ENCODE data around the gene KRT6B. TPM values are rescaled to one million over a fixed set of nuclear protein-coding genes. Genes with fewer than 3 reads are reported as not detected.

Gene KRT6B
- polyA plus RNA-seq, 1 donor from 2014 or later = not detected

Other genes with a start within 250 kb of the KRT6B start
- not detected in 2 replicates for gene KRT7, start 218.9 kb downstream of the KRT6B start, polyA plus RNA-seq
- not detected in 2 replicates for gene KRT86, start 177.5 kb downstream of the KRT6B start, polyA plus RNA-seq
- not detected in 2 replicates for gene KRT81, start 160.6 kb downstream of the KRT6B start, polyA plus RNA-seq
- not detected in 2 replicates for gene KRT83, start 130.7 kb downstream of the KRT6B start, polyA plus RNA-seq
- gene KRT85, start 84.7 kb downstream of the KRT6B start, polyA plus RNA-seq = not detected in 2 replicates
- not detected in 2 replicates for gene KRT84, start 66.5 kb downstream of the KRT6B start, polyA plus RNA-seq
- not detected in 2 replicates for gene KRT82, start 45.8 kb downstream of the KRT6B start, polyA plus RNA-seq
- not detected in 2 replicates for gene KRT75, start 17.8 kb downstream of the KRT6B start, polyA plus RNA-seq
- not detected in 2 replicates for gene KRT6C, start 21.7 kb upstream of the KRT6B start, polyA plus RNA-seq
- gene KRT6A, start 41.1 kb upstream of the KRT6B start, polyA plus RNA-seq = not detected in 2 replicates
- not detected in 2 replicates for gene KRT5, start 68.2 kb upstream of the KRT6B start, polyA plus RNA-seq
- gene KRT71, start 101.0 kb upstream of the KRT6B start, polyA plus RNA-seq = not detected in 2 replicates
- gene KRT74, start 121.7 kb upstream of the KRT6B start, polyA plus RNA-seq = not detected in 2 replicates
- gene KRT72, start 149.3 kb upstream of the KRT6B start, polyA plus RNA-seq = not detected in 2 replicates
- gene KRT73, start 166.4 kb upstream of the KRT6B start, polyA plus RNA-seq = not detected in 2 replicates
- not detected in 2 replicates for gene KRT2, start 200.1 kb upstream of the KRT6B start, polyA plus RNA-seq
- gene KRT1, start 228.3 kb upstream of the KRT6B start, polyA plus RNA-seq = not detected in 2 replicates